Heart right ventricle (tissue), 16 donors: ENCODE results near the gene EEF1AKMT4. TPM values are rescaled to one million over a fixed set of nuclear protein-coding genes. Genes with fewer than 3 reads are reported as not detected.
A peak's percentile ranks its signal among the peaks of the same experiment; 100 is the strongest.

Experiments
- ATAC-seq, 8 donors: fragments of 200-7000 bp; cut with Tn5 transposase; one replicate each; pipeline ENCODE4 v1.9.1; 2020; ENCODE audit warnings: mild to moderate bottlenecking in 8 of 8, moderate library complexity in 8 of 8, moderate number of reproducible peaks in 1 of 8
- DNase-seq, 2 donors: peaks; one replicate each; pipeline ENCODE4 v3.0.0-alpha.2; 2020
- H3K27ac ChIP-seq, 10 donors: fragments of 200-600 bp; sonication (generic) in 2 of 10; one replicate each; pipeline versions ENCODE4 v1.5.0 to v1.8.0; 2020 to 2022; ENCODE audit warnings: mild to moderate bottlenecking in 3 of 10
- H3K27me3 ChIP-seq, 7 donors: fragments of 200-600 bp; one replicate each; pipeline ENCODE4 v1.8.0; 2021 to 2022; ENCODE audit warnings: mild to moderate bottlenecking in 2 of 7
- H3K36me3 ChIP-seq, 9 donors: fragments of 200-600 bp; sonication (generic) in 1 of 9; one replicate each; pipeline versions ENCODE4 v1.5.0 to v1.8.0; 2020 to 2022; ENCODE audit warnings: mild to moderate bottlenecking in 2 of 9
- H3K4me1 ChIP-seq, 9 donors: fragments of 200-600 bp; sonication (generic) in 1 of 9; one replicate each; pipeline versions ENCODE4 v1.5.0 to v1.8.0; 2020 to 2022; ENCODE audit warnings: mild to moderate bottlenecking in 4 of 9
- H3K4me3 ChIP-seq, 10 donors: fragments of 200-600 bp; sonication (generic) in 2 of 10; one replicate each; pipeline versions ENCODE4 v1.5.0 to v1.8.0; 2020 to 2022; ENCODE audit warnings: mild to moderate bottlenecking in 7 of 10, moderate library complexity in 2 of 10
- H3K9me3 ChIP-seq, 11 donors: fragments of 200-600 bp in 10 of 11; sonication (generic) in 2 of 11; one replicate each; pipeline versions ENCODE4 v1.5.0 to v1.8.0; 2013 to 2022; ENCODE audit warnings: mild to moderate bottlenecking in 2 of 11, control low read depth in 1 of 11, moderate library complexity in 1 of 11
- WGBS, 2 donors: extraction: QIAGEN DNeasy Blood & Tissue Kit; methylation state at CpG; one replicate each; pipeline ENCODE4 v1.1.7; 2013; ENCODE audit warnings: inconsistent platforms in 1 of 2; 5-methylcytosine and 5-hydroxymethylcytosine counted together
- intact Hi-C, 10 donors: fragments of 100-400 bp; cut with DNase I; formaldehyde crosslinking; loops; one replicate each; pipeline versions ENCODE4 v1.11.1 to v1.14.2; 2022
- polyA plus RNA-seq, 2 donors: library from polyadenylated mRNA; stranded (reverse); fragments of 200-250 nt; gene quantifications; one replicate each; pipeline ENCODE4 v1.2.3, GENCODE V29; 2013
- total RNA-seq, 10 donors: library from RNA; stranded (reverse); fragmentation: NEBNext Ultra II Directional in 3 of 10; extraction: Animal tissue kit (Norgen Biotek cat#: 25700) in 3 of 10; gene quantifications; one replicate each; pipeline versions ENCODE4 v1.2.1 to v1.2.4, GENCODE V29; 2021 to 2023
- TF ChIP-seq, protein P1 (sequence below), 9 donors: fragments of 200-600 bp; sonication (generic) in 2 of 9; IDR thresholded peaks; one replicate each; pipeline versions ENCODE4 v1.5.0 to v1.8.0; 2021 to 2022; ENCODE audit warnings: antibody characterized with exemption in 9 of 9, mild to moderate bottlenecking in 5 of 9, moderate library complexity in 1 of 9
- donor health status: Arrhythmogenic right ventricular cardiomyopathy.
- donor health status: ischemic (EF 13 %, LVEDD 7.1; RV severe dilation, severe dysfunction).
- donor health status: healthy with polysubstance abuse.
- donor health status: DM: no; HTN: yes; CAD: no.
- donor health status: DM: no; HTN: no; CAD: no.
- donor health status: ischemic (EF 25% LVEDD 6.9; RV normal size, moderate dysfunction).
- donor health status: ischemic (EF 25% LVEDD 5.7; RV mildly dilated, moderate dysfunction).
- donor health status: healthy.
- donor health status: DM: yes; HTN: yes; CAD: no.
- donor health status: Ischemic cardiomyopathy.
- donor health status: ischemic (EF 35%, LVEDD 5.7; RV mildly dilated, moderate dysfunction).
- donor health status: nonischemic (EF 11% LVEDD 7.7; RV severe dilation, severe dysfunction).
- donor health status: DM: yes; HTN: yes; CAD: no.
- donor health status: PGD.
- donor health status: ischemic (EF 29% LVEDD 5.4; RV normal size, mild dysfunction).
- donor health status: nonischemic (EF 23%, LVEDD 6.1; RV moderate dilation, normal function).

EEF1AKMT4 gene
- total and polyA plus RNA-seq, 12 donors, result 0.49 to 19.4 (median 1.1) TPM

- H3K36me3 ChIP-seq, result no peaks in the 10 kb centered on the region
- DNase-seq (no peak), ATAC-seq (peak in 5 of 8 donors; percentile 14 to 70 (median 42))
- peak within 1 kb of the TSS in 1 of 10 donors; percentile 5 for H3K4me3 ChIP-seq
- intact Hi-C loops, result no loop called here
- TF ChIP-seq, protein P1, sequence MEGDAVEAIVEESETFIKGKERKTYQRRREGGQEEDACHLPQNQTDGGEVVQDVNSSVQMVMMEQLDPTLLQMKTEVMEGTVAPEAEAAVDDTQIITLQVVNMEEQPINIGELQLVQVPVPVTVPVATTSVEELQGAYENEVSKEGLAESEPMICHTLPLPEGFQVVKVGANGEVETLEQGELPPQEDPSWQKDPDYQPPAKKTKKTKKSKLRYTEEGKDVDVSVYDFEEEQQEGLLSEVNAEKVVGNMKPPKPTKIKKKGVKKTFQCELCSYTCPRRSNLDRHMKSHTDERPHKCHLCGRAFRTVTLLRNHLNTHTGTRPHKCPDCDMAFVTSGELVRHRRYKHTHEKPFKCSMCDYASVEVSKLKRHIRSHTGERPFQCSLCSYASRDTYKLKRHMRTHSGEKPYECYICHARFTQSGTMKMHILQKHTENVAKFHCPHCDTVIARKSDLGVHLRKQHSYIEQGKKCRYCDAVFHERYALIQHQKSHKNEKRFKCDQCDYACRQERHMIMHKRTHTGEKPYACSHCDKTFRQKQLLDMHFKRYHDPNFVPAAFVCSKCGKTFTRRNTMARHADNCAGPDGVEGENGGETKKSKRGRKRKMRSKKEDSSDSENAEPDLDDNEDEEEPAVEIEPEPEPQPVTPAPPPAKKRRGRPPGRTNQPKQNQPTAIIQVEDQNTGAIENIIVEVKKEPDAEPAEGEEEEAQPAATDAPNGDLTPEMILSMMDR (IDR thresholded peaks at IDR 0.05), result no peak
- H3K9me3 ChIP-seq, result no peaks in the 10 kb centered on the region
- peaks cover 0 to 8% (median 0%) of the 10 kb centered on the region in 9 donors for H3K4me1 ChIP-seq
- WGBS, 2 donors, result 15% methylated on average over 53 to 56 of the region's 65 CpGs
- H3K27me3 ChIP-seq, result peaks cover 10 to 49% (median 47%) of the 10 kb centered on the region in 7 donors
- no peak within 1 kb of the TSS for H3K27ac ChIP-seq
Observed at GRCh38 chr3:184275961-184276910, 26.8 kb downstream of the EEF1AKMT4 start, which contains the start of gene ECE2. Gene ECE2, plus strand, starts transcription at chr3:184276022. Its CDS starts 132 bp downstream, at chr3:184276154.

- no peaks in the 10 kb centered on the region for H3K9me3 ChIP-seq
- ATAC-seq (peak in 1 of 8 donors; percentile 48), DNase-seq (no peak)
- 86 to 94% methylated on average over 6 of the region's 6 CpGs for WGBS, 2 donors
- H3K4me3 ChIP-seq, result no peak overlapping the region
- peaks cover 10 to 49% (median 46%) of the 10 kb centered on the region in 7 donors for H3K27me3 ChIP-seq
- TF ChIP-seq, protein P1 (IDR thresholded peaks at IDR 0.05), result no peak
- no peaks in the 10 kb centered on the region for H3K36me3 ChIP-seq
- intact Hi-C loops, result no loop called here
- peaks cover 0 to 8% (median 0%) of the 10 kb centered on the region in 9 donors for H3K4me1 ChIP-seq
- H3K27ac ChIP-seq, result no peak overlapping the region
Observed at GRCh38 chr3:184277366-184277765, 27.9 kb downstream of the EEF1AKMT4 start.

DNA sequence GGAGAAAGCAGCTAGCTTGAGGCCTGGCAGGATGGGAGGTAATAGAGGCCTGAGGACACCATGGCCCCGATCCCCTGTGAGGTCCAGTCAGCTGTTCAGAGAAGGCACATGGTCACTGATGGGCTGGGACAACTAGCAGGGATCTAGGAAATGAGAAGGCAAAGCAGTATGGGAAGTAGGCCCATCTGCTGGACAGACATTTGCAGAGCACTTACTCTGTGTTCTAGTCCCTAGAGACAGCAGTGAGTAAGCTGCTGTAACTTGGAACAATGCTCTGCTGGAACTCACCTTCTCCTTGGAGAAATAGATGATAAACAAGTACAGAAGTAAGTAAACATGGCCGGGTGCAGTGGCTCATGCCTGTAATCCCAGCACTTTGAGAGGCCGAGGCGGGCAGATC is 33.5 kb downstream of the EEF1AKMT4 start:
- Histone ChIP-seq H3K9me3 (no peaks in the 10 kb centered on the region), H3K36me3 (no peaks in the 10 kb centered on the region), H3K27ac (no peak overlapping the region), H3K27me3 (peaks cover 0 to 10% (median 0%) of the 10 kb centered on the region in 7 donors), H3K4me1 (peaks cover 0 to 8% (median 0%) of the 10 kb centered on the region in 9 donors), H3K4me3 (no peak overlapping the region)
- intact Hi-C loops, result loop anchor here in 1 of 10 donors (10.0 kb wide), 1 partner anchor 388 kb away; no protein-coding TSS in a partner anchor
- TF ChIP-seq, protein P1 (IDR thresholded peaks at IDR 0.05), result no peak
- WGBS, 2 donors, result 94 to 98% methylated on average over 4 of the region's 4 CpGs
- no peak for ATAC-seq
- DNase-seq, result no peak

DNA sequence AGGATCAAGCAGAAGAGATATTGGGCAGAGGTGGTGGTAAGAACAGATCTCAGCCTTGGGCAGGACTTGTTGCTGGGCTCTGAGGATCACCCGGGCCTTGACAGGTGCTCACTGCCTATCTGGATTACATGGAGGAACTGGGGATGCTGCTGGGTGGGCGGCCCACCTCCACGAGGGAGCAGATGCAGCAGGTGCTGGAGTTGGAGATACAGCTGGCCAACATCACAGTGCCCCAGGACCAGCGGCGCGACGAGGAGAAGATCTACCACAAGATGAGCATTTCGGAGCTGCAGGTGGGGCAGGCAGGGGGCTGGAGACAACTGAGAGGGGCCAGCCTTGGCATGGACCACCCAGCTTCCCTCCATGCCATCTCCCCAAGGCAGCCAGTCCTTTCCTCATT is 34.2 kb downstream of the EEF1AKMT4 start:
- Histone ChIP-seq H3K36me3 (no peaks in the 10 kb centered on the region), H3K4me3 (no peak overlapping the region), H3K27ac (no peak overlapping the region), H3K27me3 (peaks cover 0 to 16% (median 0%) of the 10 kb centered on the region in 7 donors), H3K9me3 (no peaks in the 10 kb centered on the region), H3K4me1 (peaks cover 0 to 8% (median 0%) of the 10 kb centered on the region in 9 donors)
- intact Hi-C loops, result loop anchor here in 1 of 10 donors (10.0 kb wide), 1 partner anchor 389 kb away; no protein-coding TSS in a partner anchor
- DNase-seq, result no peak
- TF ChIP-seq, protein P1 (IDR thresholded peaks at IDR 0.05), result no peak
- 88 to 93% methylated on average over 8 of the region's 8 CpGs for WGBS, 2 donors
- no peak for ATAC-seq
